Keratinocyte (primary cell): Measurements from ENCODE around the gene SALL4. TPM values are rescaled to one million over a fixed set of nuclear protein-coding genes. Genes with fewer than 3 reads are reported as not detected.

Experiments
- DNase-seq: peaks from one replicate; pipeline ENCODE4 v3.0.0-alpha.2; 2011; ENCODE audit warnings: low read depth, missing footprints, low spot score
- FAIRE-seq: peaks from 2 replicates; lab custom pipeline; 2011; peaks lifted over from hg19 to GRCh38; lab: Jason Lieb, UNC
- H2AFZ ChIP-seq: 2 replicates; pipeline ENCODE4 v1.6.0; 2012; ENCODE audit warnings: low read length, control low read depth, inconsistent platforms; ENCODE audit not compliant: control insufficient read depth
- H3K27ac ChIP-seq: 2 replicates; pipeline ENCODE4 v1.5.1; 2011; ENCODE audit warnings: low read length; ENCODE audit not compliant: control insufficient read depth, insufficient read depth
- H3K27me3 ChIP-seq: 3 replicates; pipeline ENCODE4 v1.6.0; 2011; ENCODE audit warnings: low read length; ENCODE audit not compliant: control insufficient read depth, insufficient read depth; ENCODE audit errors: extremely low read depth
- H3K36me3 ChIP-seq, 2 experiments: 2 replicates in 1 of 2; 3 replicates in 1 of 2; pipeline ENCODE4 v1.5.1; 2011; ENCODE audit warnings: low read length in 2 of 2, mild to moderate bottlenecking in 1 of 2; ENCODE audit not compliant: control insufficient read depth in 2 of 2, insufficient read depth in 2 of 2; ENCODE audit errors: extremely low read depth in 1 of 2
- H3K4me1 ChIP-seq: 3 replicates; pipeline ENCODE4 v1.5.1; 2011; ENCODE audit warnings: low read length; ENCODE audit not compliant: control insufficient read depth, insufficient read depth; ENCODE audit errors: extremely low read depth
- H3K4me2 ChIP-seq: 3 replicates; pipeline ENCODE4 v1.6.0; 2011; ENCODE audit warnings: low read depth, low read length; ENCODE audit not compliant: control insufficient read depth, insufficient read depth; ENCODE audit errors: extremely low read depth
- H3K4me3 ChIP-seq, 3 experiments: fragments of 200-600 bp in 1 of 3; sonication (generic) in 1 of 3; 2 replicates in 2 of 3; 3 replicates in 1 of 3; pipeline ENCODE4 v1.5.1; 2011 to 2016; ENCODE audit warnings: low read length in 3 of 3, mild to moderate bottlenecking in 3 of 3, control low read depth in 2 of 3, inconsistent platforms in 1 of 3, low read depth in 1 of 3, mixed read lengths in 1 of 3, mixed run types in 1 of 3, moderate library complexity in 1 of 3; ENCODE audit not compliant: control insufficient read depth in 2 of 3, insufficient read depth in 2 of 3; ENCODE audit errors: extremely low read depth in 1 of 3
- H3K79me2 ChIP-seq: 2 replicates; pipeline ENCODE4 v1.6.0; 2012; ENCODE audit warnings: low read length; ENCODE audit not compliant: control insufficient read depth, insufficient read depth
- H3K9ac ChIP-seq: 3 replicates; pipeline ENCODE4 v1.6.0; 2011; ENCODE audit warnings: low read length; ENCODE audit not compliant: control insufficient read depth, insufficient read depth; ENCODE audit errors: extremely low read depth
- H3K9me1 ChIP-seq: 3 replicates; pipeline ENCODE4 v1.6.0; 2011; ENCODE audit warnings: low read length; ENCODE audit not compliant: control insufficient read depth, insufficient read depth; ENCODE audit errors: extremely low read depth
- H3K9me3 ChIP-seq: 2 replicates; pipeline ENCODE4 v1.5.1; 2012; ENCODE audit warnings: low read depth, low read length; ENCODE audit not compliant: control insufficient read depth
- H4K20me1 ChIP-seq: 3 replicates; pipeline ENCODE4 v1.6.0; 2011; ENCODE audit warnings: low read length; ENCODE audit not compliant: control insufficient read depth, insufficient read depth; ENCODE audit errors: extremely low read depth
- CTCF ChIP-seq, 3 experiments: IDR thresholded peaks in 1 of 3; conservative IDR thresholded peaks in 1 of 3; optimal IDR thresholded peaks in 1 of 3; 2 replicates in 2 of 3; 3 replicates in 1 of 3; pipeline versions ENCODE3 to v1.5.1; 2011; ENCODE audit warnings: low read length in 3 of 3, mild to moderate bottlenecking in 3 of 3, moderate library complexity in 2 of 3, control low read depth in 1 of 3, inconsistent platforms in 1 of 3; ENCODE audit not compliant: insufficient read depth in 2 of 3; ENCODE audit errors: extremely low read depth in 1 of 3
- EZH2 ChIP-seq: IDR thresholded peaks from one replicate; pipeline ENCODE4 v1.6.1; 2012; ENCODE audit warnings: inconsistent platforms, mild to moderate bottlenecking, low read length, moderate library complexity
- dilution Hi-C: fragments of 300-500 bp; cut with MboI; formaldehyde crosslinking; loops from one replicate; pipeline ENCODE4 v1.7.0; 2020; ENCODE audit warnings: low sequenced_read_pairs; ENCODE audit not compliant: extremely low pct_ligation_motif_present
- polyA plus RNA-seq, 5 experiments: library from polyadenylated mRNA; depleted of rRNA in 3 of 5; stranded (reverse) in 3 of 5; stranded (forward) in 1 of 5; unstranded in 1 of 5; fragments of >200 nt; gene quantifications; 1 replicate in 1 of 5; 2 replicates in 3 of 5; 3 replicates in 1 of 5; pipeline versions ENCODE4 v1.2.1 to v1.2.3, GENCODE V29; 2011 to 2012; ENCODE audit warnings: missing spikeins in 2 of 5, low read depth in 1 of 5, low replicate concordance in 1 of 5

SALL4 gene
- polyA plus RNA-seq, 1 donor (not counting 4 experiments of a cell fraction or from before 2014, with no cell fraction given) = 0.04 TPM

- Histone ChIP-seq H3K27ac (no peak overlapping the region), H3K27me3 (no peaks in the 10 kb centered on the region), H2AFZ (no peak overlapping the region), H3K36me3 (no peaks in the 10 kb centered on the region), H3K9ac (no peak overlapping the region), H3K9me3 (no peaks in the 10 kb centered on the region), H3K4me1 (peaks cover 28% of the 10 kb centered on the region), H3K4me2 (no peak overlapping the region), H4K20me1 (no peaks in the 10 kb centered on the region), H3K79me2 (no peaks in the 10 kb centered on the region), H3K4me3 (no peak overlapping the region), H3K9me1 (no peaks in the 10 kb centered on the region)
- FAIRE-seq (no peak), DNase-seq (no peak)
- TF ChIP-seq EZH2 (no peak), CTCF (optimal IDR thresholded peaks at IDR 0.05 in 1 of 3, IDR thresholded peaks at IDR 0.05 in 1 of 3, conservative IDR thresholded peaks at IDR 0.05 in 1 of 3; ENCODE audit: extremely low read depth in 1 of 3, insufficient read depth in 2 of 3, low read length in 3 of 3) (no peak)
- dilution Hi-C loops = no loop called here
Observed at GRCh38 chr20:51747182-51747911, 55.0 kb downstream of the SALL4 start.

- Histone ChIP-seq H3K27ac (no peak overlapping the region), H3K4me2 (no peak overlapping the region), H3K9ac (no peak overlapping the region), H3K27me3 (no peaks in the 10 kb centered on the region), H3K9me1 (no peaks in the 10 kb centered on the region), H3K9me3 (no peaks in the 10 kb centered on the region), H3K36me3 (no peaks in the 10 kb centered on the region), H3K4me3 (no peak overlapping the region), H3K79me2 (no peaks in the 10 kb centered on the region), H3K4me1 (peaks cover 19% of the 10 kb centered on the region), H2AFZ (no peak overlapping the region), H4K20me1 (no peaks in the 10 kb centered on the region)
- DNase-seq (no peak), FAIRE-seq (no peak)
- TF ChIP-seq EZH2 = no peak
- TF ChIP-seq CTCF (optimal IDR thresholded peaks at IDR 0.05 in 1 of 3, IDR thresholded peaks at IDR 0.05 in 1 of 3, conservative IDR thresholded peaks at IDR 0.05 in 1 of 3; ENCODE audit: extremely low read depth in 1 of 3, insufficient read depth in 2 of 3, low read length in 3 of 3) = no peak
- dilution Hi-C loops = no loop called here
Observed at GRCh38 chr20:51745804-51746203, 56.5 kb downstream of the SALL4 start.
